Tibial artery (tissue), 4 donors: ENCODE data around the gene TLCD4.

Source experiments
- DNase-seq, 2 donors: peaks; one replicate each; pipeline ENCODE4 v3.0.0-alpha.2; 2019
- H3K27ac ChIP-seq, 2 donors: fragments of 200-600 bp; sonication (generic) in 1 of 2; 1 replicate in 1 of 2; 2 replicates in 1 of 2; pipeline ENCODE4 v1.5.1; 2018 to 2019; ENCODE audit warnings: mild to moderate bottlenecking in 1 of 2
- H3K27me3 ChIP-seq, 2 donors: fragments of 200-600 bp; sonication (generic) in 1 of 2; one replicate each; pipeline versions ENCODE4 v1.5.1 to v1.6.0; 2016 to 2019
- H3K36me3 ChIP-seq, 3 donors: fragments of 200-600 bp; sonication (generic) in 2 of 3; one replicate each; pipeline ENCODE4 v1.5.1; 2016 to 2019; ENCODE audit warnings: mild to moderate bottlenecking in 2 of 3
- H3K4me1 ChIP-seq, 4 donors: fragments of 200-600 bp; sonication (generic) in 2 of 4; 1 replicate in 3 of 4; 2 replicates in 1 of 4; pipeline ENCODE4 v1.5.1; 2016 to 2019
- H3K4me3 ChIP-seq, 2 donors: fragments of 200-600 bp; sonication (generic) in 1 of 2; 1 replicate in 1 of 2; 2 replicates in 1 of 2; pipeline ENCODE4 v1.5.1; 2018 to 2019; ENCODE audit warnings: mild to moderate bottlenecking in 2 of 2
- H3K9me3 ChIP-seq, 3 donors: fragments of 200-600 bp; sonication (generic) in 1 of 3; one replicate each; pipeline ENCODE4 v1.5.1; 2016 to 2019
- intact Hi-C: fragments of 100-400 bp; cut with DNase I; formaldehyde crosslinking; loops from one replicate; pipeline ENCODE4 v1.15.0; 2023; ENCODE audit warnings: low total_unique reads
- TF ChIP-seq, protein P1 (sequence below), 2 experiments: fragments of 200-600 bp in 1 of 2; fragments of 450-650 bp in 1 of 2; IDR thresholded peaks; one replicate each; pipeline ENCODE4 v1.5.1; 2017 to 2019; ENCODE audit warnings: antibody characterized with exemption in 2 of 2, mild to moderate bottlenecking in 1 of 2, moderate library complexity in 1 of 2

The TLCD4 gene

DNA sequence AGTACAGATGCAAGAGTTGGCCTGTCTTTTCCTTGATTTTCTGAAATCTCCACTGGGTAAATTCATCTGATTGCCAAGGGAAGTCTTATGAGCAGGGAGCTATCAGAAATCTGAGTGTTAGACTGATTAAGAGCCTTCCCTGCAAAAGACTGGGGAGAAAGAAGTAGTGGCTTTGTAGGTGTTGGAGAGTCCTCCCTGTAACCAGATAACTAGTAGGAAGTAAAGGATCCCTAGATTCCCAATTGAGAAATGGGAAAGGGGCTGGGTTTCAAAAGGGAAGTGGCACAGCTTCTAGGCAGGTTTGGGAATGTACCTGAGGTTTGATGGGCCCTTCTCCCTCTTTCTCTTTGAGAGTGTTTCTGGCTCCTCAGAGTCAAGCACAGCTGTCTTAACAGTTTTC lies 2.1 kb downstream of the TLCD4 start:
- Histone ChIP-seq H3K27me3 (no peaks in the 10 kb centered on the region), H3K36me3 (no peaks in the 10 kb centered on the region), H3K9me3 (no peaks in the 10 kb centered on the region), H3K4me3 (no peak overlapping the region), H3K4me1 (peaks cover 0 to 20% (median 7%) of the 10 kb centered on the region in 4 donors), H3K27ac (peak overlapping the region; percentile 29)
- no peak for DNase-seq
- TF ChIP-seq, protein P1, sequence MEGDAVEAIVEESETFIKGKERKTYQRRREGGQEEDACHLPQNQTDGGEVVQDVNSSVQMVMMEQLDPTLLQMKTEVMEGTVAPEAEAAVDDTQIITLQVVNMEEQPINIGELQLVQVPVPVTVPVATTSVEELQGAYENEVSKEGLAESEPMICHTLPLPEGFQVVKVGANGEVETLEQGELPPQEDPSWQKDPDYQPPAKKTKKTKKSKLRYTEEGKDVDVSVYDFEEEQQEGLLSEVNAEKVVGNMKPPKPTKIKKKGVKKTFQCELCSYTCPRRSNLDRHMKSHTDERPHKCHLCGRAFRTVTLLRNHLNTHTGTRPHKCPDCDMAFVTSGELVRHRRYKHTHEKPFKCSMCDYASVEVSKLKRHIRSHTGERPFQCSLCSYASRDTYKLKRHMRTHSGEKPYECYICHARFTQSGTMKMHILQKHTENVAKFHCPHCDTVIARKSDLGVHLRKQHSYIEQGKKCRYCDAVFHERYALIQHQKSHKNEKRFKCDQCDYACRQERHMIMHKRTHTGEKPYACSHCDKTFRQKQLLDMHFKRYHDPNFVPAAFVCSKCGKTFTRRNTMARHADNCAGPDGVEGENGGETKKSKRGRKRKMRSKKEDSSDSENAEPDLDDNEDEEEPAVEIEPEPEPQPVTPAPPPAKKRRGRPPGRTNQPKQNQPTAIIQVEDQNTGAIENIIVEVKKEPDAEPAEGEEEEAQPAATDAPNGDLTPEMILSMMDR (IDR thresholded peaks at IDR 0.05), result no peak
- intact Hi-C loops, result loop anchor here (5.0 kb wide), 1 partner anchor 113 kb away; the partner anchor contains the start of gene RWDD3

DNA sequence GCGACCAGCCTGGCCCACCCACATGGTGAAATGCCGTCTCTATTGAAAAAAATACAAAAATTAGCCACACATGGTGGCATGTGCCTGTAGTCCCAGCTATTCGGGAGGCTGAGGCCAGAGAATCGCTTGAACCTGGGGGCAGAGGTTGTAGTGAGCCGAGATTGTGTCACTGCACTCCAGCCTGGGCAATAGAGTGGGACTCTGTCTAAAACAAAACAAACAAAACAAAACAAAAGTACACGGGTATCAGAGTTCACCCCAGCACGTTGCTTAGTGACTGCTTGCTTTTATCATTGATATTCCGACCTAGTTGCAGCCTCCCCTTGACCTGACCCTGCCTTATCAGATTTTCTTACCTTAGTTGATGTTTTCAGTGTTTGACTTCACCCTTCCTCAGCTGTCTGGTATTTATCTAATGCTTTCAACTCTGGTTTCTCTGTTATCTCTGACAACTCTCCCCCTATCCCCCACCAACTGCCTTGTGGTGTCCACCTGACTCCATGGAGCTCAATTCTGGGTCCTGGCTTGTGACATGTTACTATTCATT lies 5.1 kb downstream of the TLCD4 start:
- H3K9me3 ChIP-seq, result no peaks in the 10 kb centered on the region
- peaks cover 0 to 16% (median 7%) of the 10 kb centered on the region in 4 donors for H3K4me1 ChIP-seq
- no peaks in the 10 kb centered on the region for H3K36me3 ChIP-seq
- H3K4me3 ChIP-seq, result no peak overlapping the region
- H3K27me3 ChIP-seq, result no peaks in the 10 kb centered on the region
- intact Hi-C loops, result no loop called here
- TF ChIP-seq, protein P1 (IDR thresholded peaks at IDR 0.05), result no peak
- DNase-seq, result no peak
- H3K27ac ChIP-seq, result no peak overlapping the region

DNA sequence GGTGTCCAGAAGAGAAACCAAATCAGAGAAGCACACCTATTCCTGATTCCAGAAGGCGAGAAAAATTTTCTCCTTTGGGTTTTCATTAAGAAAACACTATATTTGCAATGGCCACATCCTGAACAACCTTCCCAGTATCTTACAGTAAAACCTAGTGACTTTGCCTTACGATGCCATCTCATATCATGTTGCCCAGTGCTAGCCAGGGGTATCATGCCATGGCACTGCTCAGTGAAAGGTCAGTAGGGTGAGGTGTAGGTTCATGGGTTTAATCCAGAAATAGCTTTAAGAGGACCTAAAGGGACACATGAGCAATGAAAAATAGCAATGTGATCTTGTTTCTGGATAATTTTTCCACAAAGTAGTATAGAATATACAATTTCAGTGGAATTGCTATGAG lies 7.2 kb downstream of the TLCD4 start:
- Histone ChIP-seq H3K4me3 (no peak overlapping the region), H3K27ac (no peak overlapping the region), H3K4me1 (peaks cover 0 to 4% (median 0%) of the 10 kb centered on the region in 4 donors), H3K27me3 (no peaks in the 10 kb centered on the region), H3K36me3 (no peaks in the 10 kb centered on the region), H3K9me3 (no peaks in the 10 kb centered on the region)
- no peak for DNase-seq
- TF ChIP-seq, protein P1 (IDR thresholded peaks at IDR 0.05), result no peak
- intact Hi-C loops, result no loop called here

DNA sequence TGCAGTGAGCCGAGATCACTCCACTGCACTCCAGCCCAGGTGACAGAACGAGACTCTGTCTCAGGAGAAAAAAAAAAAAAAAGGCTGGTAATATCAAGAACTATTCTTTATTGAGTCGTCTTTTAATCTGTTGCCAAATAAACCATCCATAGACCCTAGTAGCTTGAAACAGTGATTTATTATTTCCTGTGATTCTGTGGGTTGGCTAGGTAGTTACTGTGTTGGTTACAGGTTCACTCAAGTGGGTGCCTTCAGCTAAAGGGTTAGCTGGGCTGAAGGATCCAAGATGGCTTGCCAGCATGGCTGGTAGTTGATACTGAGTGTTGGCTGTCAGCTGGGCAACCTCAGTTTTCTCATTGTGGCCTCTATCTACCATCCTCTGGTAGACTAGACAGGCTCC lies 9.2 kb downstream of the TLCD4 start:
- no peak overlapping the region for H3K27ac ChIP-seq
- H3K4me1 ChIP-seq, result no peaks in the 10 kb centered on the region
- H3K4me3 ChIP-seq, result no peak overlapping the region
- DNase-seq, result no peak
- H3K27me3 ChIP-seq, result no peaks in the 10 kb centered on the region
- no peaks in the 10 kb centered on the region for H3K36me3 ChIP-seq
- TF ChIP-seq, protein P1 (IDR thresholded peaks at IDR 0.05), result no peak
- intact Hi-C loops, result no loop called here
- no peaks in the 10 kb centered on the region for H3K9me3 ChIP-seq

DNA sequence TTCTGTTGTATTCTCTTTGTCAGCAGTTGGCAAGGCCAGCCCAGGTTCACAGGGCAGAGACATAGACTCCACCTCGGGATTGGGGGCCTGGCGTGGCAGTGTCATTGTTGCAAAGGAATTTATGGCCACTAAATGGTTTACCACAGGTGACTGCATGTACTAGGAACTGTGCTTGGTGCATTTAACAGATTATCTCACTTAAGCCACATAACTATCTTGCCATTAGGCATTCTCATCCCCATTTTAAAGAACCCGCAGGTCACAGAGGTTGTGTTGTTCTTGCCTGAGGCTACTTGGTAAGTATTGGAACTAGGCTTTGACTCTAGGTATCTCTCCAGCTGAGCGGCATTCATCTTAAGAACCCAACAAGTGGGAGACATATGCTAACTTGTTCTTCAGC lies 9.7 kb downstream of the TLCD4 start:
- no peaks in the 10 kb centered on the region for H3K4me1 ChIP-seq
- H3K27me3 ChIP-seq, result no peaks in the 10 kb centered on the region
- no peaks in the 10 kb centered on the region for H3K36me3 ChIP-seq
- intact Hi-C loops, result no loop called here
- no peak overlapping the region for H3K27ac ChIP-seq
- no peak for DNase-seq
- no peaks in the 10 kb centered on the region for H3K9me3 ChIP-seq
- H3K4me3 ChIP-seq, result no peak overlapping the region
- TF ChIP-seq, protein P1 (IDR thresholded peaks at IDR 0.05), result no peak

DNA sequence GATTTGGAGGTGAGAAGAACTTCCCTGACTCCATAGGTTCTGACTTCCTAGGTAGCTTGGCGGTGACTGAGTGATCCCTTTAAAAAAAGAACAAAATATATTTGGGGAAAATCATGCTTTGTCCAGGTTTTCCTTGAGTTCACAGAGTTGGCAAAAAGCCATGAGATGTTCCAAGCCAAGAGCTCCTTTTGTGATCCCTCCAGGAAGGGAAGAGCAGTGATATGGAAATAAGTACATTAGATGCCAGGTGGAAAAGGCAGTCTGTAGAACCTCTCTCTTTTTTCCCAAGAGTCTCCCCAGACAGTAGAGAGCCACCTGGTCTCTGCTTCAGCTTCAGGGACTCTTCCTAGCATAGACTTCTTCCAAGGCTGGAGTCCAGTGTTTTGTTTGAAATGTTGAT lies 10.2 kb downstream of the TLCD4 start:
- Histone ChIP-seq H3K4me3 (no peak overlapping the region), H3K36me3 (no peaks in the 10 kb centered on the region), H3K27me3 (no peaks in the 10 kb centered on the region), H3K27ac (no peak overlapping the region), H3K9me3 (no peaks in the 10 kb centered on the region), H3K4me1 (no peaks in the 10 kb centered on the region)
- no peak for DNase-seq
- TF ChIP-seq, protein P1 (IDR thresholded peaks at IDR 0.05), result no peak
- intact Hi-C loops, result no loop called here
